Raji (cell line): ENCODE data around the gene KRTAP10-1.
"Not testable (repeated sequence)": the region's sequence is repeated elsewhere in the genome, so short reads cannot be mapped to it uniquely, and the experiment has no call there.

Experiments used
- POLR2A ChIP-seq: IDR thresholded peaks from 2 replicates; pipeline ENCODE4 v1.6.1; 2011; ENCODE audit warnings: low read depth, low read length, control low read depth; ENCODE audit not compliant: insufficient read depth

Gene KRTAP10-1, protein sequence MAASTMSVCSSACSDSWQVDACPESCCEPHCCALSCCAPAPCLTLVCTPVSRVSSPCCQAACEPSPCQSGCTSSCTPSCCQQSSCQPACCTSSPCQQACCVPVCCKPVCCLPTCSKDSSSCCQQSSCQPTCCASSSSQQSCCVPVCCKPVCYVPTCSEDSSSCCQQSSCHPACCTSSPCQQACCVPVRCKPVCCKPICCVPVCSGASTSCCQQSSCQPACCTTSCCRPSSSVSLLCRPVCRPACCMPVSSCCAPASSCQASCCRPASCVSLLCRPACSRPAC

DNA sequence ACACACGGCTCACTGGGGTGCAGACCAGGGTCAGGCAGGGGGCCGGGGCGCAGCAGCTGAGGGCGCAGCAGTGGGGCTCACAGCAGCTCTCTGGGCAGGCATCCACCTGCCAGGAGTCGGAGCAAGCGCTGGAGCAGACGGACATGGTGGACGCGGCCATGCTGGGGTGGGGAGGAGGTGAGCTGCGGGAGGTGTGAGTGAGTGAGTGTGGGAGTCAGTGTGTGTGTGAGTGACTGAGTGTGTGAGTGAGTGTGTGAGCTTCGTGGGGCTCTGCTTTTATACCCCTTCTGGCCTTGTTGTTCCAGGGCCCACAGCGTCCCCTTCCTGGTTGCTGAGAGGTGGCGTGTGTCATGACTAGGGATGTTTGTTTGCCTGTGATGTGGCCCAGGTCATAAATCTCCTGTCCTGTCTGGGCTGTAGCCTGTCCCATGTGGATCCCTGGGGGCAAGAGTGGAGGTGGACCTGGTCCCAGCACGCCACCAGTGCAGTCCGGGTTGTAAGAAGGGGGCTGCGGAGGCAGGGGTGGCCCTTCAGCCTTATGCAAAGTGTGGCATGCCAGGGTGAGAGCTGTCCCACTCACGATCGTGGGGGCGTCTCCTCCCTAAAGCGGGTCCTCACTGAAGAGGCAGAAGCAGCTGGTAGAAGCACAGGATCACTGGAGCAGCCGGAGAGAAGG is at the start of gene KRTAP10-1:
TSS of gene KRTAP10-1 (minus strand) at position 205 of the 676 bp plus-strand sequence. CDS start at position 160, 45 bp downstream.
- TF ChIP-seq POLR2A = no peak

DNA sequence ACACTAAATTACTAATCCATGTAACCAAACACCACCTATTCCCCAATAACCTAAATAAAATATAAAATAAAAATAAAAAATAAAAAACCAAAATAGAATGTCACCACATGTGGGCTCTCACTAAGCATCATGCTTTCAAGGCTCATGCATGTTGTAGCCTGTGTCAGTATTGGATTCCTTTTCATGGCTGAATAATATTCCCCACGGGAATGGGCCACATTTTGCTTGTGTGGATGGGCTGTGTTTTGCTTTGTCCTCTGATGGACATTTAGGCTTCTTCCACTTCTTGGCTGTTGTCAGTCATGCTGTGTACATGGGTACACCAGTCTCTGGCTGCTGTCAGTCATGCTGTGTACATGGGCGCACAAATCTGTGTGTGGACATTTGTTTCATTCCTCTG is 49.1 kb upstream of the KRTAP10-1 start:
- TF ChIP-seq POLR2A = no peak

DNA sequence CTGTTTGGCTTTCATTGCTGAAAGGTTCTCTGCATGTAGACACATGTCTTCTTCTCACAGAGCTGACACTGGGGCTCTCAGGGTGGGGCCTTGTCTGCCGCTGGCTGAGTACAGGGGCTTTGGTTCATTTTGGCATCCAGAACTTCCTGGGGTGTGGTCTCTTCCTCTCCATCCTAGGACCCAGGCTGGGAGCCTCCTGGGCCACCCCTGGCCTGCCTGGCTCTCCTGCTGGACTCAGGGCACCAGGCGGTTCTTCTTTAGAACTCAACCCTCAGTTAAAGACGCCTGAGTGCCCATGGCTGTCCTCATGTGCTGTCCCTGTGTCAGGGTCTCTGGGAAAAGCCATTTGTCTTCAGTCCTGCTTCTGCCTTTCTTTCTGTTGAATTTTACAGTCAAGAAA is 45.9 kb upstream of the KRTAP10-1 start:
- TF ChIP-seq POLR2A = no peak

- TF ChIP-seq POLR2A = no peak
These were observed 43.8 kb upstream of the KRTAP10-1 start for GRCh38 chr21:44583800-44584147.

DNA sequence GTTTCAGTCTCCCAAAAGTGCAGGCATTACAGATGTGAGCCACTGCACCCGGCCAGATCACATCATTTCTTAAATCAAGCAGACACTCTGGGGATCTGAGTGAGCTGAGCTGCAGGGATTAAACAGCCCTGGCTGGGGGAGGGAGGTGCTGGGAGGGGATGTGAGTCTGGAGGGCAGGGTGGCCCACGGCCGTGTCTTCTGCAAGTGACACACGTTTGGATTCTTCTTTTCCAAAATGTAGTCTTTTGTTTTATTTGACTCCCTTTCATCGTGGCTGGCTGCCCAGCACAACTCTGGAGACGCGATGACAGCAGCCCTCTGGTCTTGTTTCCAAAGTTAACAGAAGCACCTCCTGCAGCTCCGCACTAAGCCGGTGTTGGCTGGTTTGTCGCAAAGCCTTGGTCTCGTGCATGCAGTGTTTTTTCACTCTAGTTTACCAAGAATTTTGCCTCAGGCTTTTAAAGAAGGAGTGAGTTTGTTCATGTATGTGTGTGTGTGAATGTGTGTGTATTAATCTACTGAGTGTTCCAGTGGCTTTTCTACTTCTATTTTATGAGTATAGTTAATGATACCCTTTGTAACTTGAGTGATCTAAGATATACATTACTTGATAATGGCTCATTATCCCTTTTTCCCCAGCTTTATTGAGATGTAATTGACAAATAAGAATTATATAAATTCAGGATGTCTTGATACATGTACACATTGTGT is 43.2 kb upstream of the KRTAP10-1 start:
- TF ChIP-seq POLR2A = no peak

GRCh38 chr21:44582055-44582454 is 42.1 kb upstream of the KRTAP10-1 start:
- TF ChIP-seq POLR2A = no peak

DNA sequence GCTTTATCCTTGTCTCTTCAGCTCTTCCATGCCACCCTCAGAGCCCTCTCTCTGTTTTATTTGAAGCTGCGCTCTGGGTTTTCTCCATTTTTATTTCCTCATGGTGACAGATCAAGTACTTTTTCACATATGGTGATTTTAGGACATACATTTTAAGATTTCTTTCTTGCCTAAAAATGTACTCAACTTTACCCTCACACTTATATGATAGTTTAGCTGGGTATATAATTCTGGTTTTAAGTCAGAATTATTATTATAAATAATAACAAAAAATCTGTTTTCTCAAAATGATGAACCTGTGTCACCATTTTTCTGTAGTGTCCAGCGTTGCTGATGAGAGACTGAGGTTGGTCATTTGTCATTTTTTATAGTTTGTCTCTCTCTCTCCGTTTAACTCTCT is 41.2 kb upstream of the KRTAP10-1 start:
- TF ChIP-seq POLR2A = no peak

DNA sequence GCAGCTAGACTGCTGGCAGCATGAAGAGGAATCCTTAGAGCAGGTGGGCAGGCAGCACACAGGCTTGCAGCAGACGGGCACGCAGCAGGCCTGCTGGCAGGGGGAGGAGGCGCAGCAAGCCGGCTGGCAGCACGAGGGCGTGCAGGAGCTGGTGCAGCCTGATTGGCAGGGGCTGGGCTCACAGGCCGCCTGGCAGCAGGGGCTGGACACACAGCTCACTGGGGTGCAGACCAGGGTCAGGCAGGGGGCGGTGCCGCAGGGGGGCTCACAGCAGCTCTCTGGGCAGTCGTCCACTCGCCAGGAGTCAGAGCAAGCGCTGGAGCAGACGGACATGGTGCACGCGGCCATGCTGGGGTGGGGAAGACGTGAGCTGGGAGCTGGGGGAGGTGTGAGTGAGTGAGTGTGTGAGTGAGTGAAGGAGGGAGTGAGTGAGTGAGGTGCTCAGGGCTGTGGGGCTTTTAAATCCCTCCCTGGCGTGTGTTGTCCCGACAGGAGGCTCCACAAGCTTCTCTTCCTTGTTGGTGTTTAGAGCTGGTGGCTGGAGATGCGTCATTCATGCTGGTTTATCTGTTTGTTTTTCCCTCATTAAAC is 40.3 kb upstream of the KRTAP10-1 start, which contains the start of gene KRTAP10-5:
TSS of gene KRTAP10-5 (minus strand) at position 374 of the 591 bp plus-strand sequence. CDS start at position 348, 26 bp downstream.
- TF ChIP-seq POLR2A = not testable (repeated sequence)

GRCh38 chr21:44579833-44580144 is 39.8 kb upstream of the KRTAP10-1 start:
- TF ChIP-seq POLR2A = no peak

DNA sequence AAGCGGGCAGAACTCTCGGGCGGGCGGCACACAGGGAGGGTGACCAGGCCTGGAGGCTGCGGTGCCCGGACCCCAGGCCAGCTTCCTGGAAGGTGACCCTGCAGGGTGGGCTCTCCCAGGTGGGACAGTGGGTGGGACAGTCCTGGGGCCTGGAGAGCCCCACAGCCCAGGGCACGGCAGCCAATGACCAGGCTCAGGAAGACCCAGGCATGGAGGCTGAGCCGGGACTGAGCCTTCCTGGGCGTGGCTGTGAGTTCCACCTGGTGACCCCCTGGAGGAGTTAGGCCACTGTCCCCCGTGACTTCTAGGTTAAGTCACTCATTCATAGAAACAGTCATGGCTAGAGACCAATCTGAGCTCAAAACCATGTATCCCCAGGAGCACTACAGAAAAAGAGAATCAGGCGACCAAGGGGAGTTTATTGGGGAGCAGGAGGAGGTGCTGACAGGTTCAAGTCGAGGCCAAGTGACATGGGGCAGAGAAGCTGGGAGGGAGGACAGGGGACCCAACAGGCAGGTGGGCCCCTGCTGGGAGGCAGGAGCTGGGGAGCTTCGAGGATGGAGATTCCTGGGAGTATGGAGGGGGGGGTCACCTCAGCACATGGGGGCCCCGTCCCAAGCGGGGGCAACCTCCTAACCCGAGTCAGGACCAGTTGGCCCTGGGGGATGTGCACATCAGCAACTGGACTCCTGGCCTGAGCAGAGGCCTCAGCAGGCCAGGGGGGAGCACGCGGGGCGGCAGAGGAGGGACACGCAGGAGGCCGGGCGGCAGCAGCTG is 39.2 kb upstream of the KRTAP10-1 start:
- TF ChIP-seq POLR2A = no peak

GRCh38 chr21:44578371-44579055 is 38.5 kb upstream of the KRTAP10-1 start:
- no peak for TF ChIP-seq POLR2A

GRCh38 chr21:44576025-44576420 is 36.0 kb upstream of the KRTAP10-1 start:
- no peak for TF ChIP-seq POLR2A

DNA sequence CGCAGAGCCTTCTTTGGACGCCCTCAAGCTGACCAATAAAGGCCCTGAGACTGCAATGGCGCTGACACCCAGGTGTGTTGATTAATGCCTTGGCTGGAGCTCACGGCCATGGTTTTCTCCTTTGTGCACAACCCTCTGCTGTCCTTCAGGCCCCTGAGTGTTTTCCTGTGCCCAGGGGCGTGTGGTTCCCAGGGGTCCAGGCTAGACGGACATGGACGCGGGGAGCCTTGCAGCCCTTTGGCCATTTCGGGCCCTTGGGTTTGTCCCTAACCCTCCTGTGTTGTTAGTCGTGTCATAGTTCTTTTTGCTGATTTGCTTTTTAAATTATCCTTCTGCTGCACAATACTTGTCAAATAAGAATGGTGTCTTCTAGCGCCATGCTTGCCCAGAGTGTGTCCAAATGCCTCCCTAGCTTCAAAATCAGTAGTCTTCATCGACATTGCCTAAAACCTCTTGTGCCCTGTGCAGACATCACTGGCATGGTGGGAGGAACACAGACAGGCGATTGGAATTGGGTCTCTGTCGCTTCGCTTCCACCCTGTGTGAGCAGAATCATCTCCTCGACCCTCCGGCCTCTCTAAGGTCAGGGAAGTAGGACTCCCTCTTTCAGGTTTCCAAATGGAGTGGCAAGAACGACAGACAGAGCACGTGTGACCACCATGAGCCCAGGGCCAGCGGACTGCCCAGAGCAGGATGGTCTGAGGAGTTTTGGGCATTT is 35.5 kb upstream of the KRTAP10-1 start:
- no peak for TF ChIP-seq POLR2A

DNA sequence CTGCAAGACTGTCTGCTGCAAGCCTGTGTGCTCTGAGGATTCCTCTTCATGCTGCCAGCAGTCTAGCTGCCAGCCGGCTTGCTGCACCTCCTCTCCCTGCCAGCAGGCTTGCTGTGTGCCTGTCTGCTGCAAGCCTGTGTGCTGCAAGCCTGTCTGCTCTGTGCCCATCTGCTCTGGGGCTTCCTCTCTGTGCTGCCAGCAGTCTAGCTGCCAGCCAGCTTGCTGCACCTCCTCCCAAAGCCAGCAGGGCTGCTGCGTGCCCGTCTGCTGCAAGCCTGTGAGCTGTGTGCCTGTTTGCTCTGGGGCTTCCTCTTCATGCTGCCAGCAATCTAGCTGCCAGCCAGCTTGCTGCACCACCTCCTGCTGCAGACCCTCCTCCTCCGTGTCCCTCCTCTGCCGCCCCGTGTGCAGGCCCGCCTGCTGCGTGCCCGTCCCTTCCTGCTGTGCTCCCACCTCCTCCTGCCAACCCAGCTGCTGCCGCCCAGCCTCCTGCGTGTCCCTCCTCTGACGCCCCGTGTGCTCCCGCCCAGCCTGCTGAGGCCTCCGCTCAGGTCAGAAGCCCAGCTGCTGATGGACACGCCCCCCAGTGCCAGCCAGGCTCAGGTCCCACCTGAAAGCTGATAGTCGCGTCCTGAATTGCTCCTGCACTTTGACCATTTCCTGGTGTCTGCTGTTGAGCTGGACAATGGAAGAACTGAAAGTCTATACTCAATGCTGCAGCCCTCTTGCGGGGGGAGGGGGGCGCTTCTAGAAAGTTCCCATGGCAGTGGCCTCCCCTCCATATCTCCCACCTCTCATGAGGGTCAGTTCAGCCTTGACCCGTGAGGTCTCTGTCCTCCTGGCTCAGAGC is 34.7 kb upstream of the KRTAP10-1 start:
- TF ChIP-seq POLR2A = no peak
